GM21447 (cell line): ENCODE results near the gene SH3PXD2B.

Experiments
- ATAC-seq: cut with Tn5 transposase; IDR thresholded peaks from one replicate; pipeline ENCODE4 v1.9.1; 2021; ENCODE audit not compliant: unreplicated experiment

SH3PXD2B gene

DNA sequence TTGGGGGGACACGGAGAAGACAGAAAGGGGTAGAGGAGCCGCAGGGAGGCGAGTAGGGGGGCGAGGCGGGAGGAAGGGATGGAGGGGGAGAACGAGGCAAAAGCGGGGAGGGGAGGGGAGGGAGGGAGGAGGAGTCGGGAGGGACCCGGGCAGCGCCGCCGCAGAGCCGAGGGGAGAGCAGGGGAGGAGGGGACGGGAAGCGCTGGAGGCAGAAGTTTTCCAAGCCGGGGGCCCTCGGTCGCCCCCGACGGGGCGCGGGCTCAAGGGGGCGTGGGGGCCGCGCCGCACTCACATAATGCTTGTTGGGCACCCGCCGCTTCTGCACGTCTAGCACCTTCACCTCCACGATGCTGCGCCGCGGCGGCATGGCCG, 353 bp downstream of the SH3PXD2B start:
- no peak for ATAC-seq

DNA sequence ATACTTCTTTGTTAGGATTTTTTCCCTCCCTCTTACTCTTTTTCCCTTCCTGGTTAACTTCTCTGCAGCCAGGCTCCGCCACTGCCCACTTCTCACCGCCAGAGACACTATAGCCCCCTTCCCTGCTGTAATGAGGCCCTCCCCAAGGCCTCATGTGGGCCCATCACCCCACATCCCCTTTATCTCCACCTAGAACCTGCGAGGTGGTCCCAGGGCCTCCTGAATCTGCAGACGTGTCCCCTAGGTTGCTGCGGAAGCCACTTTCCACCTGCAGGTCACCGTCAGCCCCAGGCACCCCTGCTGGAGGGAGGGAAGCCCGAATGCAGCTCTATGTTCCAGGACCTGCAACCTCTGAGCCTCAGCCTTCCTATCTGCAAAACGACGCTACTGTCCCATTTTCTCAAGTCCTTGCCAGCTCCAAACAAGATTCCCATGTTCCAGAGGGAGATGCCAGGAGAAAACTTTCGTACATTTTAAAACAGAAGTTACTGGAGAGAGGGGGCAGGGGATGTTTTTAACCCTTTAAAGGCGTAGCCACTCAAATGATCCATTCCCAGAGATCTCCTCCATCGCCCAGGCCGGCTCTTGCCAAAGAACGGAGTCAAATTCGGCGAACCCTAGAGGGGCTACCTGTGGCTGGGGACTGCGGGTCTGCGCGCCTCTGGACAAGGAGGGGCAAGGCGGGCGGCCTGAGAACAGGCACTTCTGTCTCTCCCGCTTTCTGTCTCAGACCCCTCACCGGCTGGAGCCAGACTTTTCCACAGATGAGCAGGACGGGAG, 929 bp downstream of the SH3PXD2B start:
- no peak for ATAC-seq

- no peak for ATAC-seq
Observed at GRCh38 chr5:172452398-172453205, 1.7 kb downstream of the SH3PXD2B start.

DNA sequence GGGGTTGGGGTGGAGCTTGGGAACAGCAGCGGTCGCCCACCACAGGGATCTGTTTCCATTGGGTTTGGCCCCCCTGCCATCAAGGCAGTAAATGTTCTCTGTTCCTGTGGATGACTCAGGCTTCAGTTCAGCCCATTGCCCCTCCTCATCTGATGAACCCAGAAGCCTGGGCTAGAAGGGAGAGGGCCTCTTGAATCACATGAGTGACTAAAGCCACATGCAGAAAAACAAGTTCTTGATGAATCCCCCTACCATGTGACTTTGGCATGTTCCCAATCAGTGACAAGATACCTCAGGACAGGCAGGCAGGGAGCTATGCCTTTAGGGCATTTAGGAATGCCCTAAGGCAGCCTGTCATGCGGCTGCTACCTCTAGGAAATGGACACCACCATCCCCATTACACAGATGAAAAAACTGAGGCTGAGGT, 2.5 kb downstream of the SH3PXD2B start:
- no peak for ATAC-seq

- no peak for ATAC-seq
Observed at GRCh38 chr5:172450861-172451695, 3.2 kb downstream of the SH3PXD2B start.

DNA sequence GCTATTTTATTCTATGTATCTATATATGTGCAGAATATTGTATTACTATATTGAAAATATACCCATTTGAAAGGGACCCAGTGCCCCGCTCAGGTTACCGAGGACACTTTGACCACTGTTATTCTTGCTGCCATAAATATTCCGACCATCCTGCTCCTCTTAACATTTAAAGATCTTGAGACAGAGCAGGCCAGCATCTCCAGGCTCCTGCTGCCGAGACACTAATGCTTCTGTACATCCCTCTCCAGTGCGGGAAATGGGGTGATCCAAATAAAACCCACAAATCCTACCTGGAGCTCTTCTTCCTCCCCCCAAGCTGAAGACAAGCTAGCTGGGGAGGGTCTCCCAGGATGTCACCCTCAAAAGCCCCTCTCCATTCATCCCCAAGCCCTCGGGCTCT, 3.9 kb downstream of the SH3PXD2B start:
- no peak for ATAC-seq

- ATAC-seq = no peak
Observed at GRCh38 chr5:172448999-172449398, 5.3 kb downstream of the SH3PXD2B start.

- no peak for ATAC-seq
Observed at GRCh38 chr5:172447646-172448365, 6.5 kb downstream of the SH3PXD2B start.

- ATAC-seq = no peak
Observed at GRCh38 chr5:172446336-172447051, 7.8 kb downstream of the SH3PXD2B start.

GRCh38 chr5:172445866-172446265, 8.5 kb downstream of the SH3PXD2B start:
- no peak for ATAC-seq

- ATAC-seq = no peak
Observed at GRCh38 chr5:172444626-172445365, 9.5 kb downstream of the SH3PXD2B start.

DNA sequence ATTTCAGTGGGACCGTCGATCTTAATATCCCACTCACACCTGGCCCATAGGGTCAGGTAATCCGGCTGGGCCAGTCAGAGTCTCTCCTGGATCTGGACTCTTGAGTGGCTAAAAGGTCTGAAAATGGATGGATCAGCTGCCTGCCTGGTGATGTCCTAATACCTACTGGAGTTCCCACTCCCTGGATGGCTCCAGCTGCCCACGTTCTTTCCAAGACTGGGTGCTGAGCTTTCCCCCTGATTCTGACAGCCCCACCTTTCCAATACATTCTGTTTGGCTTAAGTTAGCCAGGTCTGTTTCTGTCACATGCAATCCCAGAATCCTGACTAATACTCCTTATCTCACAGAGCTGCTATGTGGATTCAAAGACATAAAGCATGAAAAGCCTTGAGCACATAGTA, 10.2 kb downstream of the SH3PXD2B start:
- no peak for ATAC-seq

GRCh38 chr5:172443441-172444109, 10.8 kb downstream of the SH3PXD2B start:
- no peak for ATAC-seq

DNA sequence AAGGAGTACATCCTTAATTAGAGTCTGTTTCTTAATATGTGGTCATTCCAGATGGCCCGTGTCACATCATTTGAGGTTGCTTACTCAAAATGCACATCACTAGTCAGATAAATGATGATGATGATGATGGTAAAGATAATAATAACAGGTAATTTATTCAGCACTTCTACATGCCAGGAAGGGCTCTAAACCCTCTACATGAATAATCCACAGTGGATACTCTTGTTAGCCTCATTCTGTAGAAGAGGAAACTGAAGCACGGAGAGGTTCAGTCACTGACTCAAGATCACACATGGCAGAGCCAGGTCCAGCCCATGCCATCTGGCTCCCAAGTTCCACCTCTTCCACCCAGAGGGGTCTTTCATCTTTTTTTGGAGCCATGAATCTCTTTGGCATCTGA, 11.7 kb downstream of the SH3PXD2B start:
- ATAC-seq = no peak

GRCh38 chr5:172441262-172441751, 13.0 kb downstream of the SH3PXD2B start:
- no peak for ATAC-seq

- ATAC-seq = no peak
Observed at GRCh38 chr5:172440486-172440885, 13.8 kb downstream of the SH3PXD2B start.

DNA sequence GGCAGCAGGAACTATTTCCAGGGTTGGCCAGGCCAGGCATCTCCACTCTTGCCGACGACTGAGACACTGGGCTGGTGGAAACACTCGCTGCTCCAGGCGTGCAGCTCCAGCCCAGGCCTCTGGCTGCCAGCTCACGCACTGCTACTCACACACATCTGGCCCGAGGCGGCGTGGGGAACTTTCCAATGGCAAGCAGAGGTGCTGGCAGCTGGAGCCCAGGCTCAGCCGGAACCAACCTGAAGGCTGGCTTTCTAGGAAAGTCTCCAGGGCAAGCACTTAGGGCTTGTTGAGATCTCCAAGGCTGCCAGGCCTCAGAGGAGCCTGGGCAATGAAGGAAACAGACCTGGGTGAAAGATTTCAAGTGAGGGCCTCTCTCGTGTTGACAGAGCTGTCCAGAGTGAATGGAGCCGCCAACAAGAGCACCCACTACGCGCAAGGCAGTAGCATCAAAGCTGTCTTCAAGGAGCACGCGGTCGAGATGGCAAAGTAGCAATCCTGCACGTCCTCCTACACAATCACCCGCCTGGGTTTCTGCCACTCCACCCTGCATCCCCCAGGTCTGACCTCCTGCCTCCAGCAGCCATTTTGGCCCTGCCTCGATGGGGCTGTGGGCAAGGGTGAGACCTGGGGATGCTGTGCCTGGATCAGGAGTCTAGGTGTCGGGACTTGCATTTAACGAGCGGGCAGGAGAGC, 14.4 kb downstream of the SH3PXD2B start:
- no peak for ATAC-seq

GRCh38 chr5:172438319-172438668, 16.0 kb downstream of the SH3PXD2B start:
- ATAC-seq = no peak
